Panc1 (cell line): ENCODE results near the gene DNAJC4. TPM values are rescaled to one million over a fixed set of nuclear protein-coding genes. Genes with fewer than 3 reads are reported as not detected.
A peak's percentile ranks its signal among the peaks of the same experiment; 100 is the strongest.

Experiments used
- ATAC-seq: fragments of 200-7000 bp; cut with Tn5 transposase; 2 replicates; pipeline ENCODE4 v1.9.1; 2020; ENCODE audit warnings: mild to moderate bottlenecking, moderate library complexity
- BruUV-seq: library from RNA; stranded (reverse); fragments of 400-500 nt; replicated peaks from 2 replicates; lab custom pipeline; 2021; lab: Mats Ljungman, UMichigan
- CTCF ChIA-PET: fragments of 300-600 bp; sonication (Branson Sonifier 250); formaldehyde crosslinking; loops from one replicate; lab custom pipeline; 2022; ENCODE audit warnings: antibody characterized with exemption; lab: Charles Lee
- POLR2A ChIA-PET: fragments of 300-600 bp; sonication (Branson Sonifier 250); formaldehyde crosslinking; loops from one replicate; lab custom pipeline; 2022; ENCODE audit warnings: antibody characterized with exemption; lab: Charles Lee
- DNase-seq: peaks from one replicate; pipeline ENCODE4 v3.0.0-alpha.2; 2010; ENCODE audit warnings: low read depth, low spot score
- H3K27ac ChIP-seq: 2 replicates; pipeline ENCODE4 v1.5.1; 2011; ENCODE audit warnings: mild to moderate bottlenecking, low read length, inconsistent platforms
- H3K27me3 ChIP-seq: fragments of 200-500 bp; sonication (Bioruptor generic); 2 replicates; pipeline ENCODE4 v1.6.0; 2014; ENCODE audit warnings: low read length, inconsistent platforms; ENCODE audit not compliant: control insufficient read depth, insufficient read depth
- H3K36me3 ChIP-seq: fragments of 200-500 bp; sonication (Bioruptor generic); 2 replicates; pipeline ENCODE4 v1.5.1; 2014; ENCODE audit warnings: inconsistent platforms, mild to moderate bottlenecking, low read length, moderate library complexity; ENCODE audit not compliant: control insufficient read depth, insufficient read depth
- H3K4me1 ChIP-seq: 2 replicates; pipeline ENCODE4 v1.5.1; 2011; ENCODE audit warnings: inconsistent platforms, mild to moderate bottlenecking, low read length, moderate library complexity; ENCODE audit not compliant: control insufficient read depth, insufficient read depth
- H3K4me3 ChIP-seq, 2 experiments: 2 replicates each; pipeline ENCODE4 v1.5.1; 2011 to 2012; ENCODE audit warnings: low read depth in 2 of 2, low read length in 2 of 2, mild to moderate bottlenecking in 2 of 2, inconsistent platforms in 1 of 2, moderate library complexity in 1 of 2
- H3K9me3 ChIP-seq: fragments of 200-500 bp; sonication (Bioruptor generic); 2 replicates; pipeline ENCODE4 v1.5.1; 2014; ENCODE audit warnings: low read depth, mild to moderate bottlenecking, inconsistent platforms, low read length, moderate library complexity; ENCODE audit not compliant: control insufficient read depth, insufficient read depth
- POLR2AphosphoS5 ChIP-seq: IDR thresholded peaks from 2 replicates; pipeline ENCODE4 v1.6.1; 2012; ENCODE audit warnings: mild to moderate bottlenecking, low read depth, low read length, moderate library complexity
- REST ChIP-seq, 2 experiments: IDR thresholded peaks; 2 replicates each; pipeline ENCODE4 v1.6.1; 2011 to 2012; ENCODE audit warnings: low read depth in 2 of 2, control low read depth in 1 of 2, low read length in 1 of 2, mild to moderate bottlenecking in 1 of 2, moderate library complexity in 1 of 2; ENCODE audit not compliant: insufficient read depth in 1 of 2
- SIN3A ChIP-seq: IDR thresholded peaks from 2 replicates; pipeline ENCODE4 v1.6.1; 2012; ENCODE audit warnings: low read depth, mild to moderate bottlenecking, low read length, moderate library complexity, borderline replicate concordance; ENCODE audit not compliant: insufficient read depth
- TCF7L2 ChIP-seq: IDR thresholded peaks from 2 replicates; pipeline ENCODE4 v1.6.1; 2011; ENCODE audit warnings: mild to moderate bottlenecking, low read depth, low read length, inconsistent platforms
- in situ Hi-C: cut with HindIII; loops from 2 replicates; pipeline ENCODE4 v1.10.0; 2016; ENCODE audit warnings: low sequenced_read_pairs, low pct_unique_long_range_greater_than_20kb
- intact Hi-C: fragments of 100-400 bp; cut with micrococcal nuclease; formaldehyde crosslinking; loops from one replicate; pipeline ENCODE4 v1.10.0; 2022; ENCODE audit not compliant: unreplicated experiment
- total RNA-seq: library from RNA; stranded (reverse); gene quantifications from one replicate; pipeline ENCODE4 v1.2.1, GENCODE V29; 2021; ENCODE audit not compliant: unreplicated experiment
- TF ChIP-seq, protein P1 (sequence below): fragments of 450-650 bp; IDR thresholded peaks from 2 replicates; pipeline ENCODE4 v1.5.1; 2017; ENCODE audit warnings: mild to moderate bottlenecking

The DNAJC4 gene
- total RNA-seq, 1 experiment from 2014 or later: 41.0 TPM

DNA sequence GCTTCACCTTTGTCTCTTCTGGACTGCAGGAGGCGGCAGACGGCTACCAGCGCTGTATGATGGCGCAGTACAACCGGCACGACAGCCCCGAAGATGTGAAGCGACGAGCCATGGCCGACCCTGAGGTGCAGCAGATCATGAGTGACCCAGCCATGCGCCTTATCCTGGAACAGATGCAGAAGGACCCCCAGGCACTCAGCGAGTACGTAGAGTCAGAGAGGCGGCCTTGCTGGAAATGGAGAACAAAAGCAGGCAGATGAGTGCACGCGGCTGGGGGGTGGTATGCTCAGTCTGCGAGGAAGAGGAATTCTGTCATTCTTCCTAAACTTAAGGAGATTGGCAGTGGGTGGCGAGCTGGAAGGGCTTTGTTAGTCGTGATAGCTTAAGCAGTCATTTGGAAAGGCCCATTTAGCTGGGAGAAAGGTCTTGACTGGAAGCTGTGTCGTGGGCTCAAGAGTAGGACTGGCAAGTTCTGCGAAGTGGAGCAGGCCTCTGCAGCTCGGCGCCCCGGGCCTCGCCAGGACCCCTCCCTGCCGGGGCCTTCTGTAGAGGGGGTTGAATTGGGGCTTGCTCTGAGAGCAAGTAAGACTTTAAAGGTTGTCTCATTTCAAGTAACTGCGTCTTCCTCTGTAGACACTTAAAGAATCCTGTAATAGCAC lies 26.8 kb upstream of the DNAJC4 start:
- Histone ChIP-seq H3K36me3 (peaks cover 36% of the 10 kb centered on the region), H3K4me1 (no peaks in the 10 kb centered on the region; the same call in 1 of the 2 replicates), H3K27ac (no peak overlapping the region), H3K4me3 (no peak overlapping the region), H3K9me3 (no peaks in the 10 kb centered on the region), H3K27me3 (no peaks in the 10 kb centered on the region)
- in situ Hi-C loops (no loop called here), intact Hi-C loops (no loop called here)
- BruUV-seq: no TSS peak
- TF ChIP-seq REST (IDR thresholded peaks at IDR 0.05; ENCODE audit: insufficient read depth in 1 of 2, low read depth in 2 of 2, low read length in 1 of 2): no peak
- TF ChIP-seq, protein P1, sequence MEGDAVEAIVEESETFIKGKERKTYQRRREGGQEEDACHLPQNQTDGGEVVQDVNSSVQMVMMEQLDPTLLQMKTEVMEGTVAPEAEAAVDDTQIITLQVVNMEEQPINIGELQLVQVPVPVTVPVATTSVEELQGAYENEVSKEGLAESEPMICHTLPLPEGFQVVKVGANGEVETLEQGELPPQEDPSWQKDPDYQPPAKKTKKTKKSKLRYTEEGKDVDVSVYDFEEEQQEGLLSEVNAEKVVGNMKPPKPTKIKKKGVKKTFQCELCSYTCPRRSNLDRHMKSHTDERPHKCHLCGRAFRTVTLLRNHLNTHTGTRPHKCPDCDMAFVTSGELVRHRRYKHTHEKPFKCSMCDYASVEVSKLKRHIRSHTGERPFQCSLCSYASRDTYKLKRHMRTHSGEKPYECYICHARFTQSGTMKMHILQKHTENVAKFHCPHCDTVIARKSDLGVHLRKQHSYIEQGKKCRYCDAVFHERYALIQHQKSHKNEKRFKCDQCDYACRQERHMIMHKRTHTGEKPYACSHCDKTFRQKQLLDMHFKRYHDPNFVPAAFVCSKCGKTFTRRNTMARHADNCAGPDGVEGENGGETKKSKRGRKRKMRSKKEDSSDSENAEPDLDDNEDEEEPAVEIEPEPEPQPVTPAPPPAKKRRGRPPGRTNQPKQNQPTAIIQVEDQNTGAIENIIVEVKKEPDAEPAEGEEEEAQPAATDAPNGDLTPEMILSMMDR: no peak
- TF ChIP-seq TCF7L2: no peak
- no peak for TF ChIP-seq POLR2AphosphoS5
- TF ChIP-seq SIN3A: no peak
- ATAC-seq (no peak), DNase-seq (no peak)
- ChIA-PET POLR2A (interaction anchor here (0.7 kb wide), 1 partner anchor 49 kb away, joined by 5 read pairs; no protein-coding TSS in a partner anchor), CTCF (interaction anchor here (0.5 to 1.6 kb wide), 2 partner anchors 98 to 771 kb away, joined by 4 to 5 read pairs; no protein-coding TSS in a partner anchor)

DNA sequence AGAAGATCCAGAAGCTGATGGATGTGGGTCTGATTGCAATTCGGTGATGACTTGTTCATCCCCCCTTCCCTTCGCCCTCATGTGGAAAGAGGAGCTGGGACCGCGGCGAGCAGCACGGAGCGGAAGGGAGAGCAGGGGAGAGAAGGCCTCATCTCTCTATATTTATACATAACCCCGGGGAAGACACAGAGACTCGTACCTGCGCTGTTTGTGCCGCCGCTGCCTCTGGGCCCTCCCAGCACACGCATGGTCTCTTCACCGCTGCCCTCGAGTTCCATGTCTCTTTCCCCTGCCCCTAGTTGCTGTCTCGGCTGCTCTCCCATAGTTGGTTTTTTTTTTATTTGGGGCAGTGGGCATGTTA lies 26.3 kb upstream of the DNAJC4 start:
- DNase-seq (no peak), ATAC-seq (no peak)
- Histone ChIP-seq H3K36me3 (peaks cover 35% of the 10 kb centered on the region), H3K9me3 (no peaks in the 10 kb centered on the region), H3K4me1 (no peaks in the 10 kb centered on the region; the same call in 1 of the 2 replicates), H3K4me3 (no peak overlapping the region), H3K27me3 (no peaks in the 10 kb centered on the region), H3K27ac (no peak overlapping the region)
- in situ Hi-C loops (no loop called here), intact Hi-C loops (no loop called here)
- TF ChIP-seq REST (IDR thresholded peaks at IDR 0.05; ENCODE audit: insufficient read depth in 1 of 2, low read depth in 2 of 2, low read length in 1 of 2) (no peak), TCF7L2 (no peak), SIN3A (no peak)
- TF ChIP-seq, protein P1: no peak
- ChIA-PET POLR2A (interaction anchor here (0.7 kb wide), 2 partner anchors 45 to 49 kb away, joined by 4 to 5 read pairs; no protein-coding TSS in a partner anchor), CTCF (interaction anchor here (0.5 to 1.6 kb wide), 3 partner anchors 23 to 770 kb away, joined by 4 to 5 read pairs (median 5); no protein-coding TSS in a partner anchor)
- TSS peak; percentile 93 for BruUV-seq
